DMS153 (cell line): ENCODE results near the gene TUSC2.

Source experiments
- DNase-seq: peaks from one replicate; lab custom pipeline; 2025; lab: John Stamatoyannopoulos, UW

TUSC2 gene, protein sequence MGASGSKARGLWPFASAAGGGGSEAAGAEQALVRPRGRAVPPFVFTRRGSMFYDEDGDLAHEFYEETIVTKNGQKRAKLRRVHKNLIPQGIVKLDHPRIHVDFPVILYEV

DNA sequence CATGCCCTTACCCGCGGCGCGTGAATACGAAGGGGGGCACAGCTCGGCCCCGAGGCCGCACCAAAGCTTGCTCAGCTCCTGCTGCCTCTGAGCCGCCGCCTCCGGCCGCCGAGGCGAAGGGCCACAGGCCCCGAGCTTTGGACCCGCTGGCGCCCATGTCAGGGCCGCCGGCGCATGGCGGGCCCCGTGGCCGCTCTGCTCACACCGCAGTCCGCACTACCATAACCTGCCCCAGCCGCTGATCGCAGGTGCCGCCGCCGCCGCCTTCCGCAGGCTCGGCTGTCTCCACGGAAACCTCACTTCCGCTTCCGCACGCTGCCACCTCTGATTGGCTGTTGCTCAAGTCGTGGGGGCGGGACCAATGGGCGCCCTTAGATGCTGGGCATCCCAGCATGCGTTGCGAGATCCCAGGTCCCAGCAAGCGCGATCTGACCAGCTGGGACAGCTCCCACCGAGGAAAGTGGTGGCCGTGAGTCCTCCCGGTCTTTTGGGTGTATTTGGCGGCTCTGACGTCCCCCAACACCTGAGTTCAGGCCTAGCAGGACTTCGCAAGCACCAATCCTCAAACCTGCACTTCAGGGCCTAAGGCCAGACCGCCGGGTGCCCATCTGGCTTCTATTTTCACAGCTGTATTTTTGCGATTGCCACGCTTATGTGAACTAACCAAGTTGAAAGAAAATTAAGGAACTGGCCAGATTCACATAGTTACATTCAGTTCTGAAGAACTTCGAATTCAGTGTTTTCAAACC lies at the start of gene TUSC2:
Gene TUSC2, minus strand, starts transcription at position 281 of the 749 bp plus-strand sequence. Its CDS starts 124 bp downstream, at position 157.
- DNase-seq: peak; percentile 82

DNA sequence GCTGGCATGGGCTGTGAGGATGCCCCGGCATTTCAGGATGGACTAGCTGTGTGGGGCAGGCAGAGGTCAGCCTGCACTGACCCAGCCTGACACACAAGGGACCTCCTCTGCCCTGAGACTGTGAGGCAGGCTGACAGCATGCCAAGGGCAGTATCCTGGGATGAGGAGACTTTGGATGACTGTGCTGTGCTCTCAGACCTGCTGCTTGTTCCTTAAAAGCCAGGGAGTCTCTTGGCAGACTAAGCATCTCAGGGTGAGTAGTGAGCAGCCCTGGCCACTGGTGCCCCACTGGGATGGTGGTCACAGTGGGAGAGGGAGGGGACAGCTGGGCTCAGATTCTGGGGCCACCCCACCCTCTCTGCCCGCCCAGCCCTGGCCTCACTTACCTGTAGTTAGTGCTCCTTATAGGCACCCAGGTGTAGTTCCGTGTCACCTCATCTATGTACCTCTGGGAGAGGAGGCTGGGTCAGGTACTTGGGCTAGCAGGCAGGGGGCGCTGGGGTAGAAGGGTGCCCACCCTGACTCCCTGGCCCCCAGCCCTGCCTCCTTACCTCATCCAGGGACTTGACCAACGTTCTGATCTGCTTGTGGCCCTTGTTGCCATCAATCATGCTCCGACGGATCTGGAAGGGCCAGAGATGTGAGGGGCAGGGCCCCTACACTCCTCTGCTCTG lies 47.4 kb upstream of the TUSC2 start:
- DNase-seq: no peak

DNA sequence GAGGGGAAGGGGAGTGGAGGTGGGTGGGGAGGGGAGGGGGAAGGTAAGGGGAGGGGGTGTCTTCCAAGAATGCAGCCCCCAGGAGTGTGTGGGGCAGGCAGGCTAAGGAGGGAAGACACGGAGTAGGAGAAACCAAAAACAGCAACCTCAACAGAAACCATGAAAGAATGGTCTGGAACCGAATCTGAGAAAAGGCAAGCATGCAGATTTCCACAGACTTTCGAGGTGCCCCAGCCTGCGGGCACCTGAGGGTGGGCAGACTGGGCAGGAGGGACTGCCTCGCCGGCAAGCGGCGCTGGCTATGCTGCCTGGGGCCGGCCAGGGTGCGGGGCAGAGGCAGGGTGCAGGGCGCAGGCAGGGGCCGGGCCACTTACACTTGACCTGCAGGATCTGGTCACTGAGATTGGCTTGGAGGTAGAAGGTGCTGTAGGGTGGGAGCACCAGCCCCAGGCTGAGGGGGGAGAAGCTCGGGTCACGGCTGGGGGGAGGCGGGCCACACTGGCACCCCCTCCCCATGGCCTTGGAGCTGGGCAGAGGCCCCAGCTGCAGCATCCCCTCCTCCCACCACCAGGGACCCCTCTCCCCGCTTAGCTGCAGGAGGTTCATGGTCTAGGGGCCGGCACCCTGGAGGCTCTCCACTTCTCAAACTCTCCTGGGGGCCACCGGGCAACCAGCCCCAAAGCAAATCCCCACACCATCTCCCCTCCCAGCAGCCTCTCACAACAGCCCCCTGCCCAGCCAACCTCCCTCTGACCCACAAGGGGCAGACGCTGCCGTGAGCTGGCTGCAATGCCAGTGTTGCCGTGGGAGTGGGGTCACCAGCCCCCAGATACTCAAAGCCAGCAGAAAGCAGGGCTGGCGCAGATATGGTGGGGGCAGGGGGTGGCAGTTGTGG lies 46.6 kb upstream of the TUSC2 start:
- no peak for DNase-seq

DNA sequence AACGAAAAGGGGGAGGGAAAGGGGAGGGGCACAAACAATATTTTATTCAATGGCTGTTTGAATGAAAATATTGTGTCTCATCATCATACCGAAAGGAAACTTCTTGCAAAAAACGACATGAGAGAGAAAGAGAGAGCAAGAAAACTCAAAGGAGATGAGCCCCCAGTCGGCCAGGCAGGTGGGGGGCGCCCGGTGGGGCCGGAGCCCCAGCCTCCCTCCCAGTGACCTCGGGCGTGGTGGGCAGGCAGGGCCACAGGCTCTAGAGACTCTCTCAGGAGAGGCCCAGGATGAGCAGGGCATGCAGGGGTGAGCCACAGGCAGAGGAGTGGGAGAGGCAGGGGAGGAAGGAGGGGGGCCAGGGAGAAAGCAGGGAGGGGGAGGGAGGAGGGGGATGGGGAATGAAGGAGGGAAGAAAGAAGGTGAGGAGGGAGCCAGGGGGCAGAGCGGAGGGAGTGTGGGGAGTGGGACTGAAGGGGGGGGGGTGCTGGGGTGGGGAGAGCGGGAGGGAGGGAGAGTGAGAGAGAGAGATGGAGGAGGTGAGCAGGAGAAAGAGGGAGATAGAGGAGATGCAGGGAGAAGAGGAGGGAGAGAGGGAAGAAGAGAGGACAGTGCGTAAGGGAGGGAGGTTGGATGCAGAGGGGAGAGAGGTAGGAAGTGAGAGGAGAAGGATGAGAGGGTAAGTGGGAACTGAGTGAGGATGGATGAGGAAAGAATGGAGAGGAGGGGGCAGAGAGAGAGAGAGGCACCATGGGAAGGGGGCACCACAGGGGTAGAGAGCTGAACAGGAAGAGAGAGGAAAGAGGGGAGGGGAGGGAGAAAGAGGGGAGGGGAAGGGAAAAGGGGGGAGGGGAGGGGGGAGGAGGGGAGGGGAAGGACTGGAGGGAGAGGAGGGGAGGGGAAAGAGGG lies 45.4 kb upstream of the TUSC2 start:
- no peak for DNase-seq

DNA sequence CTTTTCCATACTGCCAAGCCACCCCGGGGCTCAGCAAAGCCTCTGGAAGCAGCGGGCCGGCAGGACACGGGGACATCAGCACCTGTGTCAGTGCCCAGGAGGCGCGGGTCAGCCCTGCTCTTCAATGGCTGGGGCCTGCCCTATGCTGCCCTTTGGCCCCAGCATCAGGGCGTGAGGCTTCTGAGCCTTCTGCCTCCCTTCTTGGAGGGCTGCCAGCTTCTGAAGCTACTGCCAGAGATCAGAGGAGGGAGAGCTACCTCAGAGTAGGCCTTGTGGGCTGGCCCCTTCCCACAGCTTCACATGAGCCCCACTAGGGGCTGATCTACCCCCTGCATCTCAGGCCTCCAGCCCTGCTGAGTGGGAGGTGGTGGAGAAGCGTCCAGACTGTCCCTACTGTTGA lies 44.3 kb upstream of the TUSC2 start:
- no peak for DNase-seq

DNA sequence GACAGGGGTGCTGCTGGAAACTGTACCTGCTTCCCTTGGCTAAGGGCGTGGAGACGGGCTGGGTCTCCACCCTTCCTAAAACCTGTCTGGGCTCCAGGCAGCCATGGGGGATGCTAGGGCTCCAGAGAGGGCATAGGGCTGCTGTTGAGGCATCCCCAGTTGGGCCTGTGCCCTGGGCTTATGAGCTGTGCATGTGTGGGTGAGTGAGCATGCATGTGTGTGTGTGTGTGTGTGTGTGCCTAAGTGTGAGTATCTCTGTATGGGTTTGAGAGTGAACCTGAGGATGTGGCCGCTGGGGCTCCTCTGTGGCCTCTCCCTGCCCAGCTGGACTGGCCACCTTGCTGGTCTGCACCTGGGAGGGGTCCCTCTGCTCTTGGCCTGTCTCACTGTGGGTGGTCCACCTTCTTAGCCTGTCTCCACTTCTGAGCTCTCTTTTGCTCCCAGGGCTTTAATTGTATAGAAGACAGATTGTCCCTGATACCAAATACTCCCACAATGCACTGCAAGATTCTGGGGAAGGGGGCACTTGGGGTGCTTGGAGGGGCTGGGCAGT lies 43.2 kb upstream of the TUSC2 start:
- no peak for DNase-seq

DNA sequence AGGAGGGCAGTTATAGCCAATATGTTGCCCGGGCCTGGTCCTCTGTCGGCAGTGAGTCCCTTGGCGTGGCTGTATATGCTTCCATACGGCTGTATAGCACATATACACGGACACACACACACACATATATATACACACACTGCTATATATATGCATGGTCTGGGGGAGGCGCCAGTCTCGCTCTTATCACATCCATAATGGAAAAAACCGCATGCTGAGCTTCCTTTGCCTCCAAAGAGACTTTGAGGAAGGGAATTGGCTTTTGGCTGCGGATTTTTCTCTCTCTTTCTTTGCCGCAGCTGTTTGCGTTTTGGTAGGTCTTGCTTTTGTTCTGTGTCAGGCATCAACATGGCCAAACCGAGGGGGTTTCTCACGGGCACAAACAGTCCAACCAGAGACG lies 42.6 kb upstream of the TUSC2 start:
- peak; percentile 29 for DNase-seq

DNA sequence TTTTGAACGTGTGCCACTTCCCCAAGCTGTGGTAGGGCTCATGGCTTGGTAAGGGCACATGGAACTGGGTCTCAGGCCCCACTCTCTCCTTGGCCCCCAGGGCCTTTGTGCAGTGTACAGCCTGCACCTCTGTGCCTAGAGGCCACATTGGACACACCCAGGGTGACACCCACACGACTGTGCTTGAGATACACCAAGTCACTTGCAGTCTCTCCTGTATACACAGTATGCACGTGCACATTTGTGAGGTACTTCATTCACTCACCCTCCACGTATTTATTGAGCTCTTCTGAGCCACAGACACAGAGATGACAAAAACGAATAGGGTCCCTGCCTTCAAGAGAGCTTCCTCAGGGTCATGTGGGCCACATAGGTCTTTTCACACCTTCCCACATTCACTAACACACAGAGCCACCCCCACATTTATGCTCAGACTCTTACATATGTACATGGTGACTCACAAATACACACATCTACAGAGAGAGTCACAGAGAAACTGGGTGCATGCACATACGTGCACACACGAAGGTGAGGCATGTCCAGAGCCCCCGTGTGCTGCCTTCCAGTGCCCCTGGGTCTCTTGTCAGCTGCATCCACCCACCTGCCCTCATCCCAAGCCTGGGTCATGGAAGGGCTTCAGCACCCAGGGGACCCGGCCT lies 41.1 kb upstream of the TUSC2 start:
- no peak for DNase-seq

DNA sequence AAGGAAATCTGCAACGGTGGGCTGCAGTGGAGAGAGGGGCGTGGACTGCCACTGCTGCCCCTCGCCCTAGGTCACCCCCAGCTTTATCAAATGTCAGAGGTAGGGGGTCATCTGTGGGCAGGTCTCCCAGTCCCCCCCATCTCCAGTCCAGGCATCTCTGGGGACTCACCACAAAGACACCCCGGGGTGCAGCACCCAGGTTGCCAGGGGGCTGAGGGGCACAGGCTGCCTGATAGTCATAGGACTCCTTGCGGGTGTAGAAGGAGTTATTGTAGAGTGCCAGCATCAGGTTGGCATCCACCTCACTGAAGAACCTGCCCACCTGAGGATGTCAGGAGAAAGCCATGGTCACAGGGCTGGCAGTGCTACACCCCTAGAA lies 37.8 kb upstream of the TUSC2 start:
- no peak for DNase-seq

DNA sequence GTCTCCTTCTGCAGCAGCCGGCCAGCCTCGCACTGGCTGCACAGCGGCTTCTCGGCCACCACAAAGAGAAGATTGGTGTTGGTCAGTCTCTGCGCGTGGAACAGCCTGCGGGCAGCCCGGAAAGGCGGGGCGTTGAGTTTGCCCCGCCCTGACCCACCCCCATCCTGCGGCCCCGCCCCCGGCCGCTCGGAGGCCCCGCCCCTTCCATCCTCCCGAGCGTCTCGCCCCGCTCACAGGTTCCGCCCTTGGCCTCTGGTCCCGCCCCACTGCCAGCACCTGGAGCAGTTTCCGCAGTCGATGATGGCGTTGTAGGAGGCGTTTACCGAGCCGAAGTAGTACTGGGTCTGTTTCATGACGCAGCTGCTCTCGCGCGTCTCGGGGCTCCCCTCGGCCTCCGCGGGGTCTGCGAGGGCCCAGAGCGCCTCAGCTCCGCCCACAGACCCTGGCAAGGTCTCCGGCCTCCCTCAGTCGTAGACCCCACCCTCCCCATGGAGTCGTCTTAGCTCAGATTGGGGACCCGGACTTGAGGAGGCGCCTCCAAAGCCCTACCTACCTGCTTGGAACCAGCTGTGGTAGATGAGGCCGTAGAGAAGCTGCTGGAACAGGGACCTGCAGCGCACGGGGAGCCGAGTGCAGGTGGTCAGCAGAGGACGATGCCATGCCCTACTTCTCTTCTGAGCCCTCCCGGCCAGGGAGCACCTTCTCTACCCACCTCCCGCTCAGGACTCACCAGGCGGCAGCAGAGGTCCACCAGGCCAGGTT lies 37.2 kb upstream of the TUSC2 start:
- peak; percentile 38 for DNase-seq

DNA sequence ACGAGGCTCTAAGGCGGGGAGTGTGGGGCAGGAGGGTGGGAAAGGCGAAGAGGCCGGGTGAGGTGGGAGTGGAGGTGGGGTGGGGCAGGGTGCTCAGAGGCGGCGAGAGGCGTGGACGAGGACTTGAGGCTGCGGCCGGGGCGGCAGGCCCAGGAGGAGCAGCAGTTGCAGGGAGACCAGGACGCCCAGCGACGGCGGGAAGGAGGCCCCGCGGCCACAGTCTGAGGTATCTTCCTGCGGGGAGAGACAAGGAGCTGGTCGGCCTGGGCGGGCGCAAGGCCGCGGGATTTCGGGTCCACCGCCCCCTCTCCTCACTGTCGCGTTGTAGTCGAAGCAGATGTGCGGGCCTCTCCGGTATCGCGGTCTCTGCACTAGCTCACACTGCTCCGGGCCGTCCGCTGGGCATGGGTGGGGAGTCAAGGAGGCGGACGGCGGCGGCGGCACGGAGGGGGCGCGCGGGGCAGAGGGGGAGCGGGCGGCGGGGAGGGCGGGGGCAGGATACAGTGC lies 36.6 kb upstream of the TUSC2 start:
- DNase-seq: no peak

DNA sequence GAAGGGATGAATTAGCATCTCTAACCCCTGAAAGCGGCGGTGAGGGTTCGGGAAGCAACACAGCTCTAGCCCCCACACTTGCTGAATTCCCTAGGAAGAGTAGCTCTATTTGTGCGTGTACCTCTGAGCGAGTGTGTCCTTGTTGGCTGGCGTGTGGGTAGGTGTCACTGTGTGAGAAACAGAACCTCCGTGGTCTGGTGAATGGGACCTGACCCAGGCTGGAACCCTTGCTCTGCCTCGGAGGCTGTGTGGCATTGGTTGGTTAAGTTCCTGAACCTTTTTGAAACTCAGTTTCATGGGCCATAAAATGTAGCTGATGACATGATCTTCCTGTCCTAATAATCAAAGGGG lies 31.7 kb upstream of the TUSC2 start:
- no peak for DNase-seq

DNA sequence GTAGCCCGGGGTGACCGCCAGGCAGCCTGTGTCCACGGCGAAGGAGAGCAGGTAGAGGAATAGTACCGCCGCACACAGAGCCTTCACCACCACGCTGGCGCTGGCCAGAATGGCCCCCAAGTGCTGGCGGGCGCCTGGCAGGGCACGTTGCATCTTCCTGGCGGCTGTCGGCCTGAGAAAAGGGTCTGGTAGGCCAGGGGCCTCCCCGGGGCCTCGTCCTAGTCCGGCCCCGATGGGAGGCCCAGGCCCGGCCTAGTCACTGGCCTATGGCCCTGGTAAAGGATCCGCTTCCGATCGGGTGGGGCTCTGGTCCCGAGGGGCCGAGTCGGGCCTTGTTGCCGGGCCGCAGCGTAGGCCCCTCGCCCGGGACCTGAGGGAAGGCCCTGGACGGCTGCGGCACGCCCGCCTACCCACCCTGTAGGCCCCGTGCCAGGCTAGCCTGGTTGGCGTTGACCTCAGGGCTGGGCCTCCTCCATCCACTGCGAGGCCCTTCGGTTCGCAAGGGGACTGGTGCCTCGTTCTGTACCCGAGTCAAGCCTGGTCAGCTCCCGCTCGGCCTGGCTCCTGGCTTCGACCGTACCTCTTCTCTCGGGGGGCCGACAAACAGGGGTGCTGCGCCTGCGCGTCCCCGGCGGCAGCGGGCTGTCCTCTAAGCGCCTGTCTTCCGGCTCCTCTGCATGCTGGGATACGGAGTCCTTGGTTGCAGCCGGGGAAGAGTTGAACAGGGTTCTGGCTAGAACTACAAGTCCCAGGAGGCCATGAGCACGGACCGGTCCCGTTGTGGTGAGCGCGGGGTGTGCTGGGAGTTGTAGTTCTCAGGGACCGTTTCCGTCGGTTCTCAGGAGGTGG lies 31.1 kb upstream of the TUSC2 start, which contains the start of gene TMEM115:
Gene TMEM115, minus strand, starts transcription at position 611 of the 849 bp plus-strand sequence. Its CDS starts 458 bp downstream, at position 153.
- peak; percentile 87 for DNase-seq

DNA sequence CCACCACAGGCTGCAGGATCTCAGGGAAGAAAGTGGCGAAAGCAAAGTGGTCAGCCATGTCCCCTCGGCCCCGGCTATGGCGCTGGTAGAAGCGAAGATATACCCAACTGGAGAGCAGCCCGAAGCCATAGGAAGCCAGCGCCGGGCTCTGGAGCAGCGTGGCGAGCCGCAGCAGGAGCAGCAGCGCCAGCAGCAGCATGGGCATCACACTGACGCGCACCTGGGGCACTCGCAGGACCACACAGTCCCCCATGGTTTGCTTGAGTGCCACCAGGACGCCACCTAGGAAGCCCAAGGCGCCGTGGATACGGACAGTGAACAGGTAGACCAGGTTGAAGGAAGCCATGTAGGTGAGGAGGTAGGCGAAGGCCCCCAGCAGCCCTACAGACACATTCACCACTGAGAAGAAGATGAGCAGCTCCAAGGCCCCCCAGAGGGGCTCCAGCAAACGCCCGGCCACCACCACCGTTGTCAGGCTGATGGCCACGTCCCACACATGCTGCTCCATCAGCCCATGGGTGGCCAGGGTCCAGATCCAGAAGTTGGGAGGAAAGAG lies 30.4 kb upstream of the TUSC2 start:
- no peak for DNase-seq

DNA sequence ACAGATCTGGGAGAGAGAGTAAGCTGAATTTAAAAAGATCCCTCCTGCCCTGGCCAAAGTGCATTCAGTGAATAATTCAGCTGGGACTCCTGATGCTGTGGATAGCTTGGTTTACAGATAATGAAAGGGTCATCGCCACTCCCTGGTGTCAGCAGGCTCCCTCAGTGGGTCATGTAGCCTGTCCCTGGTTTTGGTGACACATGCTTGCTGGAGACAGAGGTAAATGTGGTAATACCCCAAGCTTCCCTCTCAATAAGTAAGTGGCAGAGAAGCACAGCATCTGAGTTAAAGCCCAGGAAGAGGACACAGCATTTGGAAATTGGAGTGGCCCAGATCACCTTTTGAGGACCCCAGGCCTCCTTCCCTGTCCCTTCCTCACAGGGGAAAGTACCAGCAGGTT lies 29.5 kb upstream of the TUSC2 start:
- no peak for DNase-seq

DNA sequence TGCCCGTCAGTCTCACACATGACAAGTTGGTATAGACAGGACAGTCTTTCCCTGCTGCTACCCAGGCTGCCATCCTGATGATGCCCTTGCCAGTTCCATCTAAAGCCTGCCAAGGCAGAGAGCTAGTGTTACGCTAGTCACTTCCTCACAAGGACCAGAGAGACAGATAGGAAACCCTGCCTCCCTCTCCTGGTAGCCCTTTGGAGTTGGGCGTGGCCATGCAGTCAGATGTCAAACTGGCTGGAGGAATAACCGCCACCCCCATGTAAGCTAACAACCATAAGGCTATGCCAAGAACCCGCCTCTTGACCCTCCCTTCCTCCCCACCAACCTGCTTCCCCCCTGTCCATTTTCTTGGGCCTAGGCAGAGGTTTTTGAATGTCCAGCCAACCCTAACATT lies 28.5 kb upstream of the TUSC2 start:
- no peak for DNase-seq

DNA sequence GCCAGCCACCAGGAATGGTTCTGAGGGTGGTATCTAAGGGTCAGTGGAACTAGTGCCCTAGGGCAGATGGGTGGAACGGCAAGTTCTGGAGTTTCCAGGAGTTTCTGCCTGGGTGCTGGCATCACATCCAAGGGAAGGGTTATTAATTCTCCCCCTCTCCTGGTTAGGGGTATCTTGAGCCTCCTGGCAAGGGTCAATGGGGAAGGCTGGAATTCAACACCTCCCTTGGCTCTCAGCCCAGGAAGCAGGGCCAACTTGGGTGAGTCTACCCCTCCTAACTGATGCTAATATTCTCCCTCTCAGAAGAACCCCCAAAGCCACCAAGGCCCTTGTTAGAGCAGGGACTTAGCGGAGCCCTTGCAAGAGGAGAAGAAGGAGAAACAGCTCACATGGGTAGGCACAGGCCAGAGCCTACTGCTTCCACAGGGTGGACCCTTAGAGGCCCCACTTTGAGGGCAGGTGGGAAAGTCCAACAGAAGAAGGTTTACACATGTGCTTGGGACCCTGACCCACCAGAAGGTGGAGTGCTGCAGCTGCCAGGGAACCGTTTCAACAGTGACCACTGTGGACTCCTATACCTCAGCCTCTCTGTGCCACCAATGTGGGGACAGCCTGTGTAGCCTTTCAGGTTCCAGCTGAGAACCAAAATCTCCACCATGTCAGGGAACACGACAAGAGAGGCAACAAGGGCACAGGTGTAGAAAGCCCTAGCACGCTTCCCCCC lies 28.0 kb upstream of the TUSC2 start:
- DNase-seq: no peak

DNA sequence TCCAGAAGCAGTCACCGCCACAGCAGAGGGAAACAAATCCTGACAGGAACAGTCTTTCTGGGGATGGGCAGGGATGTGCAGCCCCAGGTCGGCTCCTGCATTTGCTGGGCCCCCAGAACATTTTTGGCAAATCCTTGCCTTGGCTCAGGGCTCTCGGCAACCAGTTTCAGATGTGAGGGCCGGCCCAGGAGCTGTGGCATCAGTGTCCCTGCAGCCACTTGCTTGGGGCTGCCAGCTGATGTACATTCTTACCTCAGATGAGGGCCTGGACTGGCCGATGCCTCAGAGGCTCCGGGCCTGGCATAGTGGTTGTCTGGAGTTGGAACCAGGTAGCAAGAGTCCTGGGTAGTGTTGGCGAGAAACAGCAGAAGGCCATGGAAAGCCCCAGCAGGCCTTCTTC lies 26.8 kb upstream of the TUSC2 start:
- DNase-seq: no peak
